ENCODE results near the gene TSEN15.
"Not testable (repeated sequence)": the region's sequence is repeated elsewhere in the genome, so short reads cannot be mapped to it uniquely, and the experiment has no call there.

Gene TSEN15

GRCh38 chr1:184031409-184032107 lies 20.0 kb upstream of the TSEN15 start:
- DNase-seq (ENCODE audit: low read depth in 2 of 2): no peak

GRCh38 chr1:184032306-184032929 lies 19.1 kb upstream of the TSEN15 start:
- DNase-seq (ENCODE audit: low read depth in 2 of 2): no peak

GRCh38 chr1:184032930-184033418 lies 18.6 kb upstream of the TSEN15 start:
- DNase-seq (ENCODE audit: low read depth in 2 of 2): no peak

DNA sequence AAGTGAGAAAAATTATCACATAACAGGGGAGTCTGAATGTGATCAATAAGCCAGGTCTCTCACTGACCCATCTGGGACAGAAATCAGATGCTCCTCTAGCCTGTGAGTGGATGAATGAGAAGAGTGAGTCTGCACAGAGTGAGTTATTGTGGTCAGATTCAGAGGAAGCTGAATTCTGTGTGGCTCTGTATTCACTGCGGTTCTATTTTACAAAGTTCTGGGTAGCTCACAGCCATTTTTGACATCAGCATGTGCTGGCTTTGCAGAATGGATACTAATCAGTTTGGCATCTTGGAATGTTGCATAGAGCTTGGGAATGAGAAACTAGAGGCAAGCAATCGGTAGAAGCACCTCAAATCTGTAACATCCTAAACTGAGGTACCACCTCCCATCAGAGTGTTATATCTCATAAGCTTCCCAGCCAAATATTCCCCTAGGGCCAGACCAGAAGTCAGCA lies 17.8 kb upstream of the TSEN15 start:
- no peak for DNase-seq (ENCODE audit: low read depth in 2 of 2)

DNA sequence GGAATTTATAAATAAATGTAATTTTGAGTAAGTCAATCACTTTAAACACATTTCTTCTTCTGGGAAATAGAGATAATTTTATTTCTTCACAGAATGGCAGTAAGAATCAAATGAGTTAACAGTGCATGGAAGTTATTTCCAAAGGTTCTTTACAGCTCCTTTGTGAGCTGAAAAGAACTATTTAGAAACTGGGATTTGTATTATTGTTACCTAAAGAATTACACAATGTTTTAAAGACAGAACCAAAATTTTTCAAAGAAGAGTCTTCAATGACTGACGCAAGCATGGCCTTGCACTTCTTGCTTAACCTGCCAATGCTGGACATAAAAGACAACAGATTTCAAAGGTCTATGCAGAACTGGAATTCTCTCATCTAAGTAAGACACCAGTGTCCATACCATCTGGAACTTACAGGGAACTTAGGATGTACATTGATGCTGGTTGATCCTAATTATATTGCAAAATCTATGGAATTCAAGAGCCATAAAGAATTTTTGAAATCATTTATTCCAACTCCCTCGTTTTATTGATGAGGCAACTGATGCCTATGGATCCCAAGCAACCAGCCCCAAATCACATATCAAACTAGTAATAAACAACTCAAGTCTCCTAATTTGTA lies 16.7 kb upstream of the TSEN15 start:
- DNase-seq (ENCODE audit: low read depth in 2 of 2): no peak

- DNase-seq (ENCODE audit: low read depth in 2 of 2): no peak
Observed at GRCh38 chr1:184035719-184036516, 15.6 kb upstream of the TSEN15 start.

GRCh38 chr1:184036517-184036949 lies 15.0 kb upstream of the TSEN15 start:
- no peak for DNase-seq (ENCODE audit: low read depth in 2 of 2)

- DNase-seq (ENCODE audit: low read depth in 2 of 2): no peak
Observed at GRCh38 chr1:184037849-184038591, 13.5 kb upstream of the TSEN15 start.

DNA sequence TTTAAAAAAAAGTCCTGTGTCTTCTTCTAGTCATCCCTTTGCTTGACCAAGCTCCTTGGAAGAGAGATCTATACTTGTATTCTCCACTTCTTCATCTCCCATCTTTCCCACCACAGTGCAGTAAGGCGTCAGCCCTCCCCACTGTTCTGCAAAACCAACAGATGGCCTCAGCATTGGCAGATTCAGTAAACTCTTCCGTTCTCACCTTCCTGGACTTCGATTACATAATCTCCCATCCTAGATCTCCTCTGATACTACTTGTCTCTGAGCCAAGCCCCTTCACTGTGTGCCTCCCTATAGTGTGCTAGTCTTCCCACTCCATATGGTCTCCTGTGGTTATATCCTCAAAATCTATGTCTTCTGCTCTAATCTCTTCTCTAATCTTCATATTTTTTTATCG lies 12.4 kb upstream of the TSEN15 start:
- DNase-seq (ENCODE audit: low read depth in 2 of 2): no peak

GRCh38 chr1:184041731-184042130 lies 9.8 kb upstream of the TSEN15 start:
- DNase-seq (ENCODE audit: low read depth in 2 of 2): no peak

DNA sequence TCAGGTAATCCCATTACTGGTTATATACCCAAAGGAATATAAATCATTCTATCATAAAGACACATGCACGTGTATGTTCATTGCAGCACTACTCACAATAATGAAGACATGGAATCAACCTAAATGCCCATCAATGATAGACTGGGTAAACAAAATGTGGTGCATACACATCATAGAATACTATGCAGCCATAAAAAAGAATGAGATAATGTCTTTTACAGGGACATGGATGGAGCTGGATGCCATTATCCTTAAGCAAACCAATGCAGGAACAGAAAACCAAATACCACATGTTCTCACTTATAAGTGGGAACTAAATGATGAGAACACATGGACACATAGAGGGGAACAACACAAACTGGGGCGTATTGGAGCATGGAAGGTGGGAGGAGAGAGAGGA lies 8.2 kb upstream of the TSEN15 start:
- not testable (repeated sequence) for DNase-seq (ENCODE audit: low read depth in 2 of 2)

DNA sequence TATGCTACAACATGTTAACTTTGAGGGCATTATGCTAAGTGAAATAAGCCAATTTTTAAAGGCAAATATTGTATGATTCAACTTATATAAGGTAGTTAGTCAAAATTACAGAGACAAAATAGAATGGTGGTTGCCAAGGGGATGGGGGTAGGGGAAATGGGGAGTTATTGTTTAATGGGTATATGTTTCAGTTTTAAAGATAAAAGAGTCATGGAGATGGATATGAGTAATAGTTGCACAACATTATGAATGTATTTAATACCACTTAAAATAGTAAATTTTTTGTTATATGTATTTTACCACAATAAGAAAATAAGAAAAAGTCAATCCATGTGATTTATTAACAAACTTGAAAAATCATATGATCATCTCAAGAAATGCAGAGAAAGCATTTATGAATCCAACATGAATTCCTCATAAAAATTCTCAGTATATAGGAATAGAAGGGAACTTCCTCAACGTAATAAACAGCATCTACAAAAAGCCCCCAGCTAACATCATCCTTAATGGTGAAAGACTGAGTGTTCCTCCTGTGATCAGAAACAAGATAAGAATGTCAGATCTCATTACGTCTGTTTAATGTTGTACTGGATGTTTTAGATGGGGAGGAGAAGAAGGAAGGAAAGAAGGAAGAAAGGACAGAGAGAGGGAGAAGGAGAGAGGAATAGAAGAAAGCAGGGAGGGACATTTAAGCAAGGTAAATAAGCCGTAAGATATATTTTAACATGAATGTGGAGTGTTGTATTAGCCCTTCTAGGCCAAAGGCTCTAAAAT lies 6.7 kb upstream of the TSEN15 start:
- no peak for DNase-seq (ENCODE audit: low read depth in 2 of 2)

DNA sequence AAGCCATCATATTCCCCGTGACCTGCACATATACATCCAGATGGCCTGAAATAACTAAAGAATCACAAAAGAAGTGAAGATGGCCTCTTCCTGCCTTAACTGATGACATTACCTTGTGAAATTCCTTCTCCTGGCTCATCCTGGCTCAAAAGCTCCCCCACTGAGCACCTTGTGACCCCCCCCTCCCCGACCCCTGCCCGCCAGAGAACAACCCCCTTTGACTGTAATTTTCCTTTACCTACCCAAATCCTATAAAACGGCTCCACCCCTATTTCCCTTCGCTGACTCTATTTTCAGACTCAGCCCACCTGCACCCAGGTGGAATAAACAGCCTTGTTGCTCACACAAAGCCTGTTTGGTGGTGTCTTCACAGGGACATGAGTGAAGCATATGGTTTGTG lies 4.0 kb upstream of the TSEN15 start:
- DNase-seq (ENCODE audit: low read depth in 2 of 2): not testable (repeated sequence)

GRCh38 chr1:184048561-184049240 lies 2.8 kb upstream of the TSEN15 start:
- no peak for DNase-seq (ENCODE audit: low read depth in 2 of 2)

GRCh38 chr1:184049291-184049690 lies 2.2 kb upstream of the TSEN15 start:
- DNase-seq (ENCODE audit: low read depth in 2 of 2): no peak

- no peak for DNase-seq (ENCODE audit: low read depth in 2 of 2)
Observed at GRCh38 chr1:184049836-184050468, 1.6 kb upstream of the TSEN15 start.

- DNase-seq (ENCODE audit: low read depth in 2 of 2): no peak
Observed at GRCh38 chr1:184050636-184051035, 894 bp upstream of the TSEN15 start.

GRCh38 chr1:184051138-184051484 lies 419 bp upstream of the TSEN15 start:
- no peak for DNase-seq (ENCODE audit: low read depth in 2 of 2)

DNA sequence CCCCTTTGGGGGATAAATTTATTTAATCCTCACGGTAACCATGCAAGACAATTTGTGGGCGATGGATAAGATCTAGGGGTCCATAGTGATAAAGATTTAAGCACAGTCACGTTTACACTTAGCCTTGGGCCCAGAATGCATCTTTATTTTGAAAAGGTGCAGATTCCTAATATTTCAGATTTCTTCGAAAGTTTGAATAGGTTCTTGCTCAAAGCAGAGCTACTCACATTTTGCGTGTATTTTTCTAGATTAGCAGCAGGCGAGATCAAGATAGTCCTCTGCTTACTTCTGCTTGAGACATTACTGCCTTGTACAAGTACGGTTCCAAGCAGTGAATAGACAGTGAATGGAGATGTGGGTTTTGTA lies 647 bp downstream of the TSEN15 start:
- DNase-seq (ENCODE audit: low read depth in 2 of 2): no peak

DNA sequence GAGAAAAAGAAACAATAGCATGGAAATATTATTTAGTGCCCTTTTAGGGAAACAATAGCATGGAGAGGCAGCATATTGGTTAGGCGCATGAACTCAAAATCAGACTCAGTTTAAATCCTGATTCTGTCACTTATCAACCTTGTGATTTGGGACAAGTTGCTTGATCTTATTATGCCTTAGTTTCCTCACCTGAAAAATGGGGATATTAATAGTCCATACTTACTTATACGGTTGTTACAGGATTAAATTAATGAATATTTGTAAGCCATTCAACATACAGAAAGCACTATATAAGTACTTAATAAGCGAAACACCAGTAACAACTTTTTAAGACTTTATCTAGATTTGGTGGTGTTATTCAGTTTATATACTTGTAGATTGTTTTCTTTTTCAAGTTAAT lies 1.2 kb downstream of the TSEN15 start:
- DNase-seq (ENCODE audit: low read depth in 2 of 2): no peak

Data from fibroblast of skin of left biceps (primary cell).